ENCODE results near the gene DPP10.

Gene DPP10

DNA sequence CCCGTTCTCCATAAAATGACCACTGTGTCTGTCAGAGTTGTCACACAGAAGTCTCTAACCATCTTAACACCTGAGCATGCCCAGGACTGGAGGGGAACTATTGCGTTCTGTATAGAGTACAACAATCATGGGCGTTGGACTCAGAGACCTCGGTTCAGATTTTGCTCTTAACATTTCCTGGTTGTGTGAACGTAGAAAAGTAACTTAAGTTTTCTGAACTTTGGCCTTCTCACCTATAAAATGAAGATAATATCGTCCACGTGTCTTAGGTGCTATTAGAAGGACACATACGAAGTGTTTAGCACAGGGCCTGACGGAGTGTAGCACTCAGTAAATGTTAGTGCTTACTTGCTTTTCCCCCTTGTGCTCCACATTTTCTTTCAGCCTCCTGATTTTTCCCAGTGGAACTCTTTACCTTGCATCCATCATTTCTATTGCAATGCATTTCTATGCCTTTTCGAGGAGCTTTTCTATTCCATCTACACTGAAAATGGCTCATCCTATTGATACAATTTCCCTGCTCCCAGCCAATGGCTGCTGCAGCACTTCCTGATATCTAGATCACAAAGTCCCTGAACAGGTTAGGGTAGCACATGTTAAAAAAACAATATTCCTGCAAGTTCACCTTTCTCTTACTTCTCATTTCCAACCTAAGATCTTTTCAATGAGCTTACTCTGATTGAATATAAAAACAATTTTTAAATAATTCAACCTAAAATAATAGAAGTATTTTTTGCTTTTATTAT, 22.7 kb downstream of the DPP10 start (continued):
- TF ChIP-seq HIC1 (tag by site-specific recombination; IDR thresholded peaks at IDR 0.05) (no peak), ZNF302 (tag by site-specific recombination; IDR thresholded peaks at IDR 0.05; ENCODE audit: low read depth) (no peak), ZNF221 (tag by site-specific recombination; IDR thresholded peaks at IDR 0.05; ENCODE audit: borderline replicate concordance) (no peak), ZNF626 (tag by site-specific recombination; IDR thresholded peaks at IDR 0.05) (no peak), ZNF449 (tag by site-specific recombination; IDR thresholded peaks at IDR 0.05) (no peak)

GRCh38 chr2:114468343-114468742, 25.9 kb downstream of the DPP10 start:
- H3K36me3 ChIP-seq (ENCODE audit: control insufficient read depth in 2 of 2, insufficient read depth in 1 of 2, low read length in 2 of 2), result no peaks in the 10 kb centered on the region
- H3K4me3 ChIP-seq (ENCODE audit: low read depth, low read length), result no peak overlapping the region
- H3K27ac ChIP-seq (ENCODE audit: extremely low read depth, low read depth, low read length), result no peak overlapping the region
- CTCF ChIA-PET, result no interaction called here
- H3K4me1 ChIP-seq (ENCODE audit: control insufficient read depth, insufficient read depth, low read length), result no peaks in the 10 kb centered on the region
- no peaks in the 10 kb centered on the region for H3K9me3 ChIP-seq (ENCODE audit: control insufficient read depth, insufficient read depth, low read depth, low read length)
- TF ChIP-seq ZNF670 (tag by site-specific recombination; IDR thresholded peaks at IDR 0.05; ENCODE audit: low read depth) (no peak), ZNF292 (tag by site-specific recombination; IDR thresholded peaks at IDR 0.05; ENCODE audit: borderline replicate concordance, low read depth) (no peak), ZSCAN5A (tag by site-specific recombination; IDR thresholded peaks at IDR 0.05) (no peak), SCRT2 (tag by site-specific recombination; IDR thresholded peaks at IDR 0.05) (no peak), ZNF416 (tag by site-specific recombination; IDR thresholded peaks at IDR 0.05) (no peak), MZF1 (tag by site-specific recombination; IDR thresholded peaks at IDR 0.05; ENCODE audit: borderline replicate concordance) (no peak), ZNF114 (tag by site-specific recombination; IDR thresholded peaks at IDR 0.05) (no peak), ZNF555 (tag by site-specific recombination; conservative IDR thresholded peaks at IDR 0.05) (no peak), ZNF660 (tag by site-specific recombination; IDR thresholded peaks at IDR 0.05) (no peak), ZSCAN30 (tag by site-specific recombination; IDR thresholded peaks at IDR 0.05) (no peak), ZNF548 (tag by site-specific recombination; IDR thresholded peaks at IDR 0.05) (no peak), KLF9 (tag by site-specific recombination; IDR thresholded peaks at IDR 0.05; ENCODE audit: low read depth) (no peak)
- POLR2A ChIA-PET, result no interaction called here

GRCh38 chr2:114472246-114472645, 29.8 kb downstream of the DPP10 start:
- no peaks in the 10 kb centered on the region for H3K9me3 ChIP-seq (ENCODE audit: control insufficient read depth, insufficient read depth, low read depth, low read length)
- no peak overlapping the region for H3K4me3 ChIP-seq (ENCODE audit: low read depth, low read length)
- ChIA-PET POLR2A (no interaction called here), CTCF (no interaction called here)
- no peaks in the 10 kb centered on the region for H3K4me1 ChIP-seq (ENCODE audit: control insufficient read depth, insufficient read depth, low read length)
- no peaks in the 10 kb centered on the region for H3K36me3 ChIP-seq (ENCODE audit: control insufficient read depth in 2 of 2, insufficient read depth in 1 of 2, low read length in 2 of 2)
- no peak overlapping the region for H3K27ac ChIP-seq (ENCODE audit: extremely low read depth, low read depth, low read length)
- TF ChIP-seq ZNF639 (tag by site-specific recombination; IDR thresholded peaks at IDR 0.05) (no peak), ZNF785 (tag by site-specific recombination; IDR thresholded peaks at IDR 0.05) (no peak), ZNF223 (tag by site-specific recombination; IDR thresholded peaks at IDR 0.05) (no peak), KLF1 (tag by site-specific recombination; IDR thresholded peaks at IDR 0.05) (no peak), SCRT1 (tag by site-specific recombination; IDR thresholded peaks at IDR 0.05; ENCODE audit: borderline replicate concordance) (no peak), ZNF214 (tag by site-specific recombination; IDR thresholded peaks at IDR 0.05; ENCODE audit: borderline replicate concordance) (no peak), ZSCAN23 (tag by site-specific recombination; IDR thresholded peaks at IDR 0.05) (no peak), ZNF707 (tag by site-specific recombination; IDR thresholded peaks at IDR 0.05) (no peak), KLF8 (tag by site-specific recombination; IDR thresholded peaks at IDR 0.05) (no peak), ZNF248 (tag by site-specific recombination; IDR thresholded peaks at IDR 0.05) (no peak), ZNF521 (tag by site-specific recombination; IDR thresholded peaks at IDR 0.05) (no peak)
